ENCODE results near the gene ARL4A. TPM values are rescaled to one million over a fixed set of nuclear protein-coding genes. Genes with fewer than 3 reads are reported as not detected.
A peak's percentile ranks its signal among the peaks of the same experiment; 100 is the strongest.

ARL4A gene
- total and polyA plus RNA-seq, 9 of the 15 experiments (the other 6 are each of a cell fraction or from before 2014, with no cell fraction given), result 118 to 688 (median 172) TPM

- TF ChIP-seq POLR2G (IDR thresholded peaks at IDR 0.05; ENCODE audit: low read depth, low read length), result peak; percentile 71
- peak; percentile 89 for TF ChIP-seq JUND (IDR thresholded peaks at IDR 0.05; ENCODE audit: borderline replicate concordance, low read depth, low read length)
- peak; percentile 72; the same call in 1 of the 3 replicates for TF ChIP-seq JUND (tag; IDR thresholded peaks at IDR 0.05; ENCODE audit: borderline replicate concordance, low read depth, low read length)
- TF ChIP-seq, protein P1, sequence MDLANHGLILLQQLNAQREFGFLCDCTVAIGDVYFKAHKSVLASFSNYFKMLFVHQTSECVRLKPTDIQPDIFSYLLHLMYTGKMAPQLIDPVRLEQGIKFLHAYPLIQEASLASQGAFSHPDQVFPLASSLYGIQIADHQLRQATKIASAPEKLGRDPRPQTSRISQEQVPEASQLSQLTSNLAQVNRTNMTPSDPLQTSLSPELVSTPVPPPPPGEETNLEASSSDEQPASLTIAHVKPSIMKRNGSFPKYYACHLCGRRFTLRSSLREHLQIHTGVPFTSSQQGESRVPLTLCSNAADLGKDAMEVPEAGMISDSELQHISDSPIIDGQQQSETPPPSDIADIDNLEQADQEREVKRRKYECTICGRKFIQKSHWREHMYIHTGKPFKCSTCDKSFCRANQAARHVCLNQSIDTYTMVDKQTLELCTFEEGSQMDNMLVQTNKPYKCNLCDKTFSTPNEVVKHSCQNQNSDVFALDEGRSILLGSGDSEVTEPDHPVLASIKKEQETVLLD (IDR thresholded peaks at IDR 0.05), result peak; percentile 93
- peak; percentile 47 for TF ChIP-seq BHLHE40 (IDR thresholded peaks at IDR 0.05; ENCODE audit: low read length)
- TF ChIP-seq MYC (IDR thresholded peaks at IDR 0.05; ENCODE audit: low read depth, low read length), result peak; percentile 88
- no peak for TF ChIP-seq MYC (CRISPR knock-in tag; IDR thresholded peaks at IDR 0.05; ENCODE audit: borderline replicate concordance, low read depth)
- peak; percentile 89 for TF ChIP-seq ATF3 (IDR thresholded peaks at IDR 0.05)
- TF ChIP-seq ATF3 (CRISPR knock-in tag; conservative IDR thresholded peaks at IDR 0.05), result no peak; the same call in 1 of the 2 replicates
- peak; percentile 77 to 86; a peak in 2 of 4 replicates for TF ChIP-seq RCOR1 (IDR thresholded peaks at IDR 0.05; ENCODE audit: borderline replicate concordance in 1 of 2, low read depth in 2 of 2, low read length in 2 of 2)
- TF ChIP-seq SNRNP70 (optimal IDR thresholded peaks at IDR 0.05; ENCODE audit: low read depth, low read length), result no peak
- no peak for TF ChIP-seq POLR3G (IDR thresholded peaks at IDR 0.05; ENCODE audit: extremely low read depth, insufficient read length, insufficient replicate concordance)
- TF ChIP-seq E2F5 (CRISPR knock-in tag; IDR thresholded peaks at IDR 0.05), result peak; percentile 42; the same call in 1 of the 2 replicates
- peak; percentile 84 for TF ChIP-seq DPF2 (IDR thresholded peaks at IDR 0.05)
- TF ChIP-seq, protein P2, sequence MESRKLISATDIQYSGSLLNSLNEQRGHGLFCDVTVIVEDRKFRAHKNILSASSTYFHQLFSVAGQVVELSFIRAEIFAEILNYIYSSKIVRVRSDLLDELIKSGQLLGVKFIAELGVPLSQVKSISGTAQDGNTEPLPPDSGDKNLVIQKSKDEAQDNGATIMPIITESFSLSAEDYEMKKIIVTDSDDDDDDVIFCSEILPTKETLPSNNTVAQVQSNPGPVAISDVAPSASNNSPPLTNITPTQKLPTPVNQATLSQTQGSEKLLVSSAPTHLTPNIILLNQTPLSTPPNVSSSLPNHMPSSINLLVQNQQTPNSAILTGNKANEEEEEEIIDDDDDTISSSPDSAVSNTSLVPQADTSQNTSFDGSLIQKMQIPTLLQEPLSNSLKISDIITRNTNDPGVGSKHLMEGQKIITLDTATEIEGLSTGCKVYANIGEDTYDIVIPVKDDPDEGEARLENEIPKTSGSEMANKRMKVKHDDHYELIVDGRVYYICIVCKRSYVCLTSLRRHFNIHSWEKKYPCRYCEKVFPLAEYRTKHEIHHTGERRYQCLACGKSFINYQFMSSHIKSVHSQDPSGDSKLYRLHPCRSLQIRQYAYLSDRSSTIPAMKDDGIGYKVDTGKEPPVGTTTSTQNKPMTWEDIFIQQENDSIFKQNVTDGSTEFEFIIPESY (CRISPR knock-in tag; IDR thresholded peaks at IDR 0.05), result peak; percentile 53
- TF ChIP-seq NFIX (CRISPR knock-in tag; IDR thresholded peaks at IDR 0.05; ENCODE audit: low read depth), result no peak
- TF ChIP-seq SMARCB1 (IDR thresholded peaks at IDR 0.05; ENCODE audit: insufficient read length, low read depth), result no peak
- peak in 1 of 2 experiments; percentile 96; a peak in 2 of 4 replicates for TF ChIP-seq HDAC1 (IDR thresholded peaks at IDR 0.05)
- TF ChIP-seq SREBF2 (CRISPR knock-in tag; IDR thresholded peaks at IDR 0.05), result no peak; the same call in 1 of the 2 replicates
- peak; percentile 81 for TF ChIP-seq ATF7 (IDR thresholded peaks at IDR 0.05)
- TF ChIP-seq ZNF212 (CRISPR knock-in tag; IDR thresholded peaks at IDR 0.05), result 0 out of 2 replicates have a peak, but pooled peaks have one; percentile 10
- no peak for TF ChIP-seq RFX5 (IDR thresholded peaks at IDR 0.05; ENCODE audit: low read depth, low read length)
- peak; percentile 56 for TF ChIP-seq ZKSCAN1 (IDR thresholded peaks at IDR 0.05; ENCODE audit: low read depth, low read length)
Observed at GRCh38 chr7:12715372-12716133, 28.1 kb downstream of the ARL4A start (continued).
